ENCODE results near the gene HDAC9.
"Not testable (repeated sequence)": the region's sequence is repeated elsewhere in the genome, so short reads cannot be mapped to it uniquely, and the experiment has no call there.

The HDAC9 gene

GRCh38 chr7:18960725-18961124, 465.2 kb downstream of the HDAC9 start:
- DNase-seq (ENCODE audit: insufficient read length, low spot score), result no peak
- FAIRE-seq, result no peak
- TF ChIP-seq CTCF (IDR thresholded peaks at IDR 0.05; ENCODE audit: insufficient read depth, missing control alignments), result no peak

- FAIRE-seq (no peak), DNase-seq (ENCODE audit: insufficient read length, low spot score) (no peak)
- TF ChIP-seq CTCF (IDR thresholded peaks at IDR 0.05; ENCODE audit: insufficient read depth, missing control alignments), result no peak
Observed at GRCh38 chr7:18962031-18962430, 466.5 kb downstream of the HDAC9 start.

- no peak for DNase-seq (ENCODE audit: insufficient read length, low spot score)
- TF ChIP-seq CTCF (IDR thresholded peaks at IDR 0.05; ENCODE audit: insufficient read depth, missing control alignments), result no peak
- no peak for FAIRE-seq
Observed at GRCh38 chr7:18965657-18966056, 470.1 kb downstream of the HDAC9 start.

- FAIRE-seq; DNase-seq (ENCODE audit: insufficient read length, low spot score): not testable (repeated sequence)
Observed at GRCh38 chr7:18967755-18968154, 472.2 kb downstream of the HDAC9 start.

GRCh38 chr7:18971839-18972238, 476.3 kb downstream of the HDAC9 start:
- DNase-seq (ENCODE audit: insufficient read length, low spot score), result no peak
- no peak for TF ChIP-seq CTCF (IDR thresholded peaks at IDR 0.05; ENCODE audit: insufficient read depth, missing control alignments)
- no peak for FAIRE-seq

- FAIRE-seq (no peak), DNase-seq (ENCODE audit: insufficient read length, low spot score) (no peak)
- TF ChIP-seq CTCF (IDR thresholded peaks at IDR 0.05; ENCODE audit: insufficient read depth, missing control alignments), result no peak
Observed at GRCh38 chr7:18974803-18975202, 479.3 kb downstream of the HDAC9 start.

- FAIRE-seq (no peak), DNase-seq (ENCODE audit: insufficient read length, low spot score) (no peak)
- no peak for TF ChIP-seq CTCF (IDR thresholded peaks at IDR 0.05; ENCODE audit: insufficient read depth, missing control alignments)
Observed at GRCh38 chr7:18975276-18975675, 479.7 kb downstream of the HDAC9 start.

- DNase-seq (ENCODE audit: insufficient read length, low spot score), result no peak
- no peak for FAIRE-seq
- no peak for TF ChIP-seq CTCF (IDR thresholded peaks at IDR 0.05; ENCODE audit: insufficient read depth, missing control alignments)
Observed at GRCh38 chr7:18975689-18976280, 480.2 kb downstream of the HDAC9 start.
